GM12801 (cell line): Measurements from ENCODE around the gene ADAM12.

Experiments
- CTCF ChIP-seq: IDR thresholded peaks from one replicate; pipeline ENCODE4 v1.5.1; 2011; ENCODE audit warnings: control low read depth; ENCODE audit not compliant: insufficient read length; ENCODE audit errors: extremely low read depth

The ADAM12 gene

GRCh38 chr10:126101736-126102135 is 286.5 kb downstream of the ADAM12 start:
- no peak for TF ChIP-seq CTCF

- TF ChIP-seq CTCF: no peak
These were observed 287.0 kb downstream of the ADAM12 start for GRCh38 chr10:126101325-126101724.

DNA sequence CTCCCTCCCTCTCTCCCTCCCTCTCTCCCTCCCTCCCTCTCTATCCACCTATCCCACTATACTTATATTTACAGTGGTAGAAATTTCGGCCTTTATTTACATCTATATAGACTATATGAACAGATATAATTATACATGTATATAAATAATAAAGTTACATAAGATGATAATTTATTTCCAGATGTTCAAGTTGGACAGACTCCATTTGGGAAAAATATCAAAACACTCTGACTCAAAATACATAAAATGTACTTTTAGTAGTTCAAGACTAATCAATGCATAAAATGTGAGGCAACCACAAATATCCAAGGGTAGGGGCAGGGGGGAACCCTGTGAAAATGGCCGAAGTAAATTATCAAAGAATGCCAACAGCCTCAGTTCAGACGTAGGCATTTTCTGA is 288.9 kb downstream of the ADAM12 start:
- no peak for TF ChIP-seq CTCF

- TF ChIP-seq CTCF: no peak
These were observed 290.1 kb downstream of the ADAM12 start for GRCh38 chr10:126098226-126098581.

GRCh38 chr10:126097558-126098225 is 290.6 kb downstream of the ADAM12 start:
- TF ChIP-seq CTCF: no peak

GRCh38 chr10:126094537-126094936 is 293.7 kb downstream of the ADAM12 start:
- TF ChIP-seq CTCF: no peak

DNA sequence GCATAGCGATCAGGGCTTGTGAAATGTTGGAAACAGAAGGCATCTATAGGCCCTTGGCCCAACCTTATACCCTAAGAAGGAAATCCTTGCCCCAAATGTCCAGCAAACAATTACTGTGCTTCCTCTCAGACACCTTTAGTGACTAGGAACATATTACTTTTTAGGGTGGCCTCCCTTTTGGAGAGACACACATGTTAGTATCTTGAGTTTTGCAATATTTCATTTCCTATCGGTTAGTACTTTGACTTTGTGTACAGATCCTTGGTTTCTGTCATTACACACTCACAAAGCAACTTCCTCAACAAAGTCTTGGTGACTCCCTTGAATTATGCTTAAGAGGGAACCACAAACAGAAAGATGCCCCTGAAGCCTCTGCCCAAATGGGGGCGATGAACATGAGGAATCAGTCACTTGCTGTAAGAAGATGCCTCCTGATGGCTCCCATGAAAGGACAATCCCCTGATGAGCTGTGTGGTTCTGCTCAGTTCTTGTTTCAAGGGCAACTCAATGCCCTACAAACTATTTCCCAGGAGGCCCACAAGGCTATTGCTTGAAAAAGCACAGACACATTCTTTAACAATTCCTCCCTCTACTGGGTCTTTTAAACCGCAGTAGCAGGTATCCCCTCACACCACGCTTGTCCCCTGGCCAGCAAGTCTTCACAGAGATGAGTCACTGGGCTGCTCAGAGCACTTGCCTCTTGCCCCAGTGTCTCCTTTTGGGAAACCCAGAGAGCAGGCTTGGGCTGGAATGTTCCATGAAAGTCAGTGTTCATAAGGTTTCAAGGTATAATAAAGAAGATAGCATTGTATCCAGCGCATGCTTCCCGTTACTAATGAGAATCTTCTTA is 295.7 kb downstream of the ADAM12 start:
- no peak for TF ChIP-seq CTCF
